Vagina (tissue), 2 donors: ENCODE results near the gene ARHGEF11. TPM values are rescaled to one million over a fixed set of nuclear protein-coding genes. Genes with fewer than 3 reads are reported as not detected.
"Not testable (repeated sequence)": the region's sequence is repeated elsewhere in the genome, so short reads cannot be mapped to it uniquely, and the experiment has no call there.

Experiments
- DNase-seq, 2 donors: peaks; one replicate each; pipeline ENCODE4 v3.0.0-alpha.2; 2017; ENCODE audit errors: extremely low spot score in 2 of 2
- H3K27ac ChIP-seq: fragments of 200-600 bp; sonication (generic); one replicate; pipeline ENCODE4 v1.5.1; 2019
- H3K27me3 ChIP-seq: fragments of 200-600 bp; sonication (generic); one replicate; pipeline ENCODE4 v1.5.1; 2019
- H3K36me3 ChIP-seq, 2 donors: fragments of 200-600 bp; sonication (generic); one replicate each; pipeline ENCODE4 v1.5.1; 2017 to 2019
- H3K4me1 ChIP-seq: fragments of 200-600 bp; sonication (generic); one replicate; pipeline ENCODE4 v1.5.1; 2019
- H3K4me3 ChIP-seq, 2 donors: fragments of 200-600 bp; sonication (generic); 1 replicate in 1 of 2; 2 replicates in 1 of 2; pipeline ENCODE4 v1.5.1; 2016 to 2019
- H3K9me3 ChIP-seq: fragments of 200-600 bp; sonication (generic); one replicate; pipeline ENCODE4 v1.5.1; 2019
- POLR2A ChIP-seq, 2 donors: fragments of 450-650 bp; IDR thresholded peaks; one replicate each; pipeline ENCODE4 v1.6.1; 2017; ENCODE audit warnings: antibody characterized with exemption in 2 of 2, mild to moderate bottlenecking in 2 of 2, moderate library complexity in 2 of 2
- POLR2AphosphoS5 ChIP-seq, 2 donors: sonication (generic); formaldehyde crosslinking; IDR thresholded peaks; one replicate each; pipeline ENCODE4 v1.9.0; 2017; ENCODE audit warnings: antibody characterized with exemption in 2 of 2, mild to moderate bottlenecking in 2 of 2, low read depth in 1 of 2; ENCODE audit not compliant: insufficient read depth in 1 of 2
- intact Hi-C: fragments of 100-400 bp; cut with DNase I; formaldehyde crosslinking; loops from one replicate; pipeline ENCODE4 v1.15.1; 2023
- total RNA-seq: library from RNA; depleted of rRNA; stranded (reverse); fragments of >200 nt; gene quantifications from one replicate; pipeline ENCODE4 v1.2.3, GENCODE V29; 2016
- TF ChIP-seq, protein P1 (sequence below), 3 experiments: fragments of 450-650 bp in 2 of 3; fragments of 200-600 bp in 1 of 3; sonication (generic) in 1 of 3; IDR thresholded peaks; one replicate each; pipeline ENCODE4 v1.5.1; 2017 to 2019; ENCODE audit warnings: antibody characterized with exemption in 3 of 3, mild to moderate bottlenecking in 2 of 3, moderate library complexity in 2 of 3

Gene ARHGEF11
- total RNA-seq, 1 donor from 2014 or later: 29.2 TPM

DNA sequence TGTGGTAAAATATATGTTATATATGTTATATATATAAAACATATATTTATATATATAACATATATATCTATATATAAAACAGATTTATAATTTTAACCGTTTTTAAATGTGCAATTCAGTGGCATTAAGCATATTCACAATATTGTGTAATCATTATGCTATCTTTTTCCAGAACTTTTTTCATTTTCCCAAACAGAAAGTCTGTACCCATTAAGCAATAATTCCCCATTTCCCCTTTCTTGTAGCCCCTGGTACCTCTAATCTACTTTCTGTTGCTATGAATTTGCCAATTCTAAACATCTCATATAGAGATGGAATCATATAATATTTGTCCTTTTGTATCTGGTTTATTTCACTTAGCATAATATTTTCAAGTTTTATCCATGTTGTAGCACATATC, 10.7 kb upstream of the ARHGEF11 start:
- H3K27me3 ChIP-seq: no peaks in the 10 kb centered on the region
- H3K27ac ChIP-seq: no peak overlapping the region
- no peak overlapping the region for H3K4me3 ChIP-seq
- H3K9me3 ChIP-seq: peaks cover 5% of the 10 kb centered on the region
- DNase-seq: no peak
- intact Hi-C loops: no loop called here
- no peaks in the 10 kb centered on the region for H3K4me1 ChIP-seq
- TF ChIP-seq POLR2AphosphoS5 (IDR thresholded peaks at IDR 0.05; ENCODE audit: insufficient read depth in 1 of 2, low read depth in 1 of 2) (no peak), POLR2A (IDR thresholded peaks at IDR 0.05) (no peak)
- TF ChIP-seq, protein P1, sequence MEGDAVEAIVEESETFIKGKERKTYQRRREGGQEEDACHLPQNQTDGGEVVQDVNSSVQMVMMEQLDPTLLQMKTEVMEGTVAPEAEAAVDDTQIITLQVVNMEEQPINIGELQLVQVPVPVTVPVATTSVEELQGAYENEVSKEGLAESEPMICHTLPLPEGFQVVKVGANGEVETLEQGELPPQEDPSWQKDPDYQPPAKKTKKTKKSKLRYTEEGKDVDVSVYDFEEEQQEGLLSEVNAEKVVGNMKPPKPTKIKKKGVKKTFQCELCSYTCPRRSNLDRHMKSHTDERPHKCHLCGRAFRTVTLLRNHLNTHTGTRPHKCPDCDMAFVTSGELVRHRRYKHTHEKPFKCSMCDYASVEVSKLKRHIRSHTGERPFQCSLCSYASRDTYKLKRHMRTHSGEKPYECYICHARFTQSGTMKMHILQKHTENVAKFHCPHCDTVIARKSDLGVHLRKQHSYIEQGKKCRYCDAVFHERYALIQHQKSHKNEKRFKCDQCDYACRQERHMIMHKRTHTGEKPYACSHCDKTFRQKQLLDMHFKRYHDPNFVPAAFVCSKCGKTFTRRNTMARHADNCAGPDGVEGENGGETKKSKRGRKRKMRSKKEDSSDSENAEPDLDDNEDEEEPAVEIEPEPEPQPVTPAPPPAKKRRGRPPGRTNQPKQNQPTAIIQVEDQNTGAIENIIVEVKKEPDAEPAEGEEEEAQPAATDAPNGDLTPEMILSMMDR (IDR thresholded peaks at IDR 0.05): no peak
- no peaks in the 10 kb centered on the region for H3K36me3 ChIP-seq

DNA sequence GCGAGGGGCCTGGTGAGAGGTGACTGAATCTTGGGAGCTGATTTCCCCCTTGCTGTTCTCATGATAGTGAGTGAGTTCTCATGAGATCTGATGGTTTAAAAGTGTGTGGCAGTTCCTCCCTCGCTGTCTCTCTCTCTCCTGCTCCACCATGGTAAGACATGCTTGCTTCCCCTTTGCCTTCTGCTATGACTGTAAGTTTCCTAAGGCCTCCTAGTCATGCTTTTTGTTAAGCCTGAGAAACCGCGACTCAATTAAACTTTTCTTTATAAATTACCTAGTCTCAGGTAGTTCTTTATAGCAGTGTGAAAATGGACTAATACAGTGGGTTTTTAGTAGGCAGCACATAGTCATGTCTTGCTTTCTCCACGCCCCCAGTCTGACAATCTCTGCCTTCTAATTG, 10.2 kb upstream of the ARHGEF11 start:
- H3K36me3 ChIP-seq, DNase-seq, H3K27ac ChIP-seq, H3K4me3 ChIP-seq, H3K27me3 ChIP-seq, H3K9me3 ChIP-seq, intact Hi-C loops, H3K4me1 ChIP-seq: not testable (repeated sequence)

DNA sequence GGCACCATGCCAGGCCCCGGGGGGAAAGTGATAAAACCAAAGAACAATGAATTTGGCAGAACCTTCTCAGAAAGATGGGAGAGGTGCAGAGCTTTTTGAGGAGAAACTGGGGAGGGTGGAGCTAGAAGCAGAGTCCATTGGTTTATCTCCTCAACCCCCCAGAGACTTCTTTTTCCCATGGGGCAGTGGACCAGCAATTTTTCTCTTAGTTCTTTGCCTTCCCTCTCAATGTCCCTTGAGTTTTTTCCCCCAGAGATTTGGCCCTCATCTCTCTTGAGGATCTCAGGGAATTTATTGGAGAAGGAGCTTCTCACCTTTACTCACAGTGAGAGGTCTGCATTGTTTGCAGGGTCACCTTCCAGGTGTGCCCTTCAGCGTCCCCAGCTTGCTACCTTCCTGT, 5.3 kb upstream of the ARHGEF11 start:
- H3K4me1 ChIP-seq: no peaks in the 10 kb centered on the region
- H3K4me3 ChIP-seq: no peak overlapping the region
- no peak overlapping the region for H3K27ac ChIP-seq
- TF ChIP-seq POLR2AphosphoS5 (IDR thresholded peaks at IDR 0.05; ENCODE audit: insufficient read depth in 1 of 2, low read depth in 1 of 2): no peak
- TF ChIP-seq, protein P1 (IDR thresholded peaks at IDR 0.05): no peak
- no peaks in the 10 kb centered on the region for H3K36me3 ChIP-seq
- no peak for DNase-seq
- no peaks in the 10 kb centered on the region for H3K9me3 ChIP-seq
- no peaks in the 10 kb centered on the region for H3K27me3 ChIP-seq
- intact Hi-C loops: no loop called here

DNA sequence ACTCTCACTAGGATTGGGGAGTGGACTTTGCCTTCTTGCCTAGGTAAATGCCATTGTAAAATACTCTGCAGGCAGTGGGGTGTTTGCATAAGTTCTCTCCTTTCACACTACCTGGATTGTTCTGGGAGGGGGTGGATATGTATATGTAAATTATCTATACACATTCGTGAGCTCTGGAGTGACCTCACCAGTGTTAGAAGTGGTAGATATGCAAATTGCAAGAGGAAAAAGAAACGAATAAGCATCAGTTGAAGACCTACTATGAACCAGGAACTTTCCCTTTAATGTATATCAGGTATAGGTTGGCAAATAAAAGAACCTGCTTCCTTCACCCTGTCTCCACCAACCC, 1.5 kb upstream of the ARHGEF11 start:
- H3K27ac ChIP-seq: no peak overlapping the region
- H3K4me1 ChIP-seq: peaks cover 28% of the 10 kb centered on the region
- no peak overlapping the region for H3K4me3 ChIP-seq
- H3K27me3 ChIP-seq: no peaks in the 10 kb centered on the region
- no peaks in the 10 kb centered on the region for H3K9me3 ChIP-seq
- intact Hi-C loops: no loop called here
- no peak for DNase-seq
- H3K36me3 ChIP-seq: no peaks in the 10 kb centered on the region
- TF ChIP-seq POLR2A (IDR thresholded peaks at IDR 0.05): no peak

DNA sequence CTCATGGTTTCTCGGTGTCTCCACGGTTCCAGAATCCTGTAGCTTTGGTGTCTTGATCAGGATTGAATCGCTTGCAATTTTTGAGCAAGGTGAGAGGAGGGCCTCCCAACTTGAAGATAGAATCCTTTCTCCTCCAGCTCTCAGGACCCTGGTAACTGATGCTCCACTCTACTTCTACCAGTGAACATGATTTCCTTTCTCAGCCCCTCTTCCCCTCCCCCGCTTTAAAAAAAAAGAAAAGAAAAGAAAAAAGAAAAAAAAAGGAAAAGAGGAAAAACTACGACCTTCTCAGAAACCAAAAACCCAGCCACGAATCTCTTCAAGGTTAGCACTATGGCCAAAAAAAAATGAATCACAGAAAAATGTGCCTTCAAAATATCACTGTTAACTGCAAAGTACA, 1.2 kb downstream of the ARHGEF11 start:
- no peak for TF ChIP-seq POLR2AphosphoS5 (IDR thresholded peaks at IDR 0.05; ENCODE audit: insufficient read depth in 1 of 2, low read depth in 1 of 2)
- TF ChIP-seq, protein P1 (IDR thresholded peaks at IDR 0.05): no peak
- TF ChIP-seq POLR2A (IDR thresholded peaks at IDR 0.05): no peak
- H3K27ac ChIP-seq: no peak overlapping the region
- H3K36me3 ChIP-seq: no peaks in the 10 kb centered on the region

DNA sequence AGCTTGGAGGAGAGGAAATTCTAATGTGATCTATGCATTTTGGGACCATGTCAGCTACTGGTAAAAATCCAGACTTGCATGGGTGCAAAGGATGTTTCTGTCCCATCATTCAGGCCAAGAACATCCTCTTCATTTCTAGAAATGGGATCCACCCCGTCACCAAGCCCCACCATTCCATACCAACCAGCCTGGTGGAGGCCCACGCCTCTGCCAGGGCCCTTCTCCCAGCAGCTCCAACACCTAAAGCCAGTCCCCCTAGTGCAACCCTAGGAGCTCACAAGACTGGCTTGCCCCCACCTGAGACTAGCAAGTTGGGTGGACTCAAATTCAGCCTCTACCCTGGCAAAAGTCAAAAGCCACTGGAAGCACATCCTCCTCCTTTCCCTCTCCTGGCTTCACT, 1.9 kb downstream of the ARHGEF11 start:
- Histone ChIP-seq H3K27me3 (no peaks in the 10 kb centered on the region), H3K4me3 (peak overlapping the region; percentile 22 to 64), H3K27ac (no peak overlapping the region), H3K4me1 (peaks cover 55% of the 10 kb centered on the region), H3K9me3 (no peaks in the 10 kb centered on the region), H3K36me3 (no peaks in the 10 kb centered on the region)
- intact Hi-C loops: no loop called here
- TF ChIP-seq, protein P1 (IDR thresholded peaks at IDR 0.05): no peak
- TF ChIP-seq POLR2A (IDR thresholded peaks at IDR 0.05) (no peak), POLR2AphosphoS5 (IDR thresholded peaks at IDR 0.05; ENCODE audit: insufficient read depth in 1 of 2, low read depth in 1 of 2) (no peak)
- DNase-seq: no peak

More for the DNA sequence above, 1.2 kb downstream of the ARHGEF11 start:
- intact Hi-C loops: no loop called here
- H3K4me3 ChIP-seq: peak overlapping the region; percentile 22 to 64
- no peak for DNase-seq
- peaks cover 49% of the 10 kb centered on the region for H3K4me1 ChIP-seq
- H3K9me3 ChIP-seq: no peaks in the 10 kb centered on the region
- no peaks in the 10 kb centered on the region for H3K27me3 ChIP-seq
